Measurements from ENCODE around the gene DDB1.

The DDB1 gene

DNA sequence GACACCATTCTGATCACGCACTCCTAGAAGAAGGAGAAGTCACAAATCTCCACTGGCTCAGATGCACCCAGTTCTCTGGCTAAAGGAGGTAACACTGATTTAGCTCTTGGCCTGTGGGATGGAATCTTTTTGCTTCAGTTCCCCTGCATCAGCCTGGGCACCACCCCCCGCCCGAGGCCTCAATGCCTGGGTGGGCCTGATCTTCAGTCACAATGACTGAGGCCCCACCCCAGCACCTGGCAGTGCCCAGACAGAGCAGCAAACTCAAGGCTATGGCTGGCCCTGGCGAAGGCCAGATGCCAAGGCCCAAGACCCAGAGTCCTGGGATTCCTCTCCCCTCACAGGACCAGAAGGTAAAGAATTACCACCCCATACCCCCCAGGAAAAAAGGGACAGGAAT, 23.8 kb upstream of the DDB1 start:
- DNase-seq (ENCODE audit: low spot score): no peak

DNA sequence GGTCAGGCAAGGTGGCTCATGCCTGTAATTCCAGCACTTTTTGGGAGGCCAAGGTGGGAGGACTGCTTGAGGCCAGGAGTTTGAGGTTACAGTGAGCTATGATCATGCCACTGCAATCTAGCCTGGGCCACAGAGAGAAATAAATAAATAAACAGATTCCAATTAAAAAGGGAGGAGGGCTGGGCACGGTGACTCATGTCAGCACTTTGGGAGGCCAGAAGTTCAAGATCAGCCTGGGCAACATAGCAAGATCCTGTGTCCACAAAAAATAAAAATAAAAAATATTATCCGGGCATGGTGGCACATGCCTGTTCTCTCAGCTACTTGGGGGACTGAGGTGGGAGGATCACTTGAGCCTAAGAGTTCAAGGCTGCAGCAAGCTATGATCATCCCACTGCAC, 21.3 kb upstream of the DDB1 start:
- DNase-seq (ENCODE audit: low spot score): no peak

DNA sequence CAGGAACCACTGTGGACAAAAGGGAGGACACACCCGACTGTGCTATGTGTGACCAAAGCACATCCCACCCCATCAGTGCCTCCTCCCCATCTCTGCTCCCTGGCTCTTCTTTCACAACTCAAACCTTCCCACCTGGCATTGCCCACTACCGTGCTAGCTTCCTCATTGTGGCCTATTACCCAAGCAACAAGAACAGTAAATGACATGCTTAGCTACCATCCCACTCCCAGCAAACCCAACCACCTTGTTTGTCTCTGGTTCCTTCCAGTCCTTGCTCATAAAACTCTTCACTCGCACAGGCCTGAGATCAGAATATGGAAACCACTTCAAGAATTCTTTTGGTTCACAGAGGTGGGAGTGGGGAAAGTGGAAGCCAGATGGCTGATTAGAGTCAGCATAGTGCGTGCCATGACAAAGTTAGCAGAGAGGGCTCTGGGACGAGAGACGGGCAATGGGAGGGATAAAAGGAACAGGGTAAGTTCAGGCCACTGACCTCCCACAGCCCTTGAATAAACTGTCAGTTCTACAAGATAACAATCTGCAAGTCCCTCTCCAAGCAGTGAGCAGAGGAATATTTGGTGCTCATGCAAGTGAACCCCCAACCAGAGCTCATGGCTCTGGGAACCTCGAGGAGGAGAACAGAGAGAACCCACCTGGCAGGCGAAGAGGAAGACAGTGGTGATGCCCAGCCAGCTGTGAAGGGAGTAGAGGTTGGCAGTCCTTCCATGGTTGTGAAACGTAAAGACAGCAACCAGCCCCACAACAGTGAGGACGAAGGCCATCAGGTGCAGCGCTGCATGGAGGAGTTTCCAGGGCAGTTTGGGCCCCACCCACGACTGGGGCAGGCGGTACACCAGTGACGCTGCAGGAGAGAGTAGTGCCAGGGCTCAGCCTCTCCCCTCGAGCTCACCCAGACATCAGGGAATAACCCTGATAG, 20.5 kb upstream of the DDB1 start:
- no peak for DNase-seq (ENCODE audit: low spot score)

DNA sequence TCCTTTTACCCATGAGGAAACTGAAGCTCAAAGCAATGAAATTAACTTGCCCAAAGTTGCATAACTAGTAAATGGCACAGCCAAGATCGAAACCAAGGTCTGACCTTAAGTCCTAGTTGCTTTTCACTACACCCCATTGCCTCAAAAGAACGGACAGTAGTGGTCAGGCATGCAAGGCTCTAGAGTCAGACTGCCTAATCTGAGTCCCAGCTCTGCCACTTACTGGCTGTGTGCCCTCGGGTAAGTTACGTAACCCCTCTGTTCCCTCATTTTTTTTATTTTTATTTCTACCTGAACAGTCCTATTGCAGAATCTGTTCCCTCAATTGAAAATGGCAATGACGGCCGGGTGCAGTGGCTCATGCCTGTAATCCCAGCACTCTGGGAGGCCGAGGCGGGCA, 19.1 kb upstream of the DDB1 start:
- DNase-seq (ENCODE audit: low spot score): no peak

DNA sequence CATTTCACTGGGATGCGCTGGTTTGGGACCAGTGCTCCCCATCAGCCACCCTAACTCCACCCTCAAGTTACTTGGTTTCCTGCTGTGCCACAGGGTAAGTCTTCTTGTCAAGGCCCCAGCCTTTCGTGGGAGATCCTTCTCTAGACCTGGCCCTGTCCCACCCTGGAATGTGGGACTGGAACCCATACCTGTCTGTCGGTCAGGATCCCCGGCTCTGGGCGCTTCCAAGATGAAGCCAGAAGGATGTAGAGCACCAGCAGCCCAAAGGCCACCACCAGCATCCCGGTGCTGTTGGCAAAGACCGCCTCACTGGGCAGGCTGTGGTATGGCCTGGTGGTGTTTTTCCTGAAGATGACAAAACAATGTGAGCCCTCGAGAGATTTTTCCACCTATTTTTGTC, 17.9 kb upstream of the DDB1 start:
- DNase-seq (ENCODE audit: low spot score): no peak

DNA sequence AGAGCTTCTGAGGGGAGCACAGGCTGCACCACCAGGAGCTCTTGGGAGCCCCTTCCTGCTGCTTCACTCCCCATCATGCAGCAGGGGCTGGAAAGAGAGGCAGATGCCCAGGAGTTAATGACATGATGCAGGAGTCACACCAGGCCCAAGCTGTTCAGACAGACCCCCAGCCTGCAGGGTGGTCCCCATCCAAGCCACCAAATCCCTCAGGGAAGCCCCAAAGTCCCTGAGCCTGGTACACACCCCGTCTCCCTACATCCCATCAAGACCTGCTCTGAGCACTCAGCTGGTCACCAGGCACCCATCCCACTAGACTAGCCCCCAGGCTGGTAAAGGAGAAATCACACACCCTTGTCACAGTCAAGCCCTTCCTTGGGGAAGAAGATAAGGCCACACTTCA, 17.4 kb upstream of the DDB1 start:
- DNase-seq (ENCODE audit: low spot score): no peak

DNA sequence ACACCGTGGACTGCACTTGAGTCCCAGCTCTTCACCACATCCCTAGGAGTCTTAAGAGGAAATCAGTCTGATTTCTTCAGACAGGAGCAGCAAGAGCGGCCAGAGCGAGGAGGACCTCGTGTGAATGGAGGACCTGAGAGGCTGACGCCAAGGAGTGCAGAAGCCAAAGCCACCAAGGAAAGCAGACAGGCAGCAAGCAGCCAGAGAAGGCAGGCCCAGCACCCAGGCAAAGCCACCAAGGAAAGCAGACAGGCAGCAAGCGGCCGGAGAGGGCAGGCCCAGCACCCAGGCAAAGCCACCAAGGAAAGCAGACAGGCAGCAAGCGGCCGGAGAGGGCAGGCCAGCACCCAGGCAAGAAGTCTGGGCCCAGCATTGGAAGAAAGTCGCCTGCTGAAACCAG, 17.0 kb upstream of the DDB1 start:
- no peak for DNase-seq (ENCODE audit: low spot score)

DNA sequence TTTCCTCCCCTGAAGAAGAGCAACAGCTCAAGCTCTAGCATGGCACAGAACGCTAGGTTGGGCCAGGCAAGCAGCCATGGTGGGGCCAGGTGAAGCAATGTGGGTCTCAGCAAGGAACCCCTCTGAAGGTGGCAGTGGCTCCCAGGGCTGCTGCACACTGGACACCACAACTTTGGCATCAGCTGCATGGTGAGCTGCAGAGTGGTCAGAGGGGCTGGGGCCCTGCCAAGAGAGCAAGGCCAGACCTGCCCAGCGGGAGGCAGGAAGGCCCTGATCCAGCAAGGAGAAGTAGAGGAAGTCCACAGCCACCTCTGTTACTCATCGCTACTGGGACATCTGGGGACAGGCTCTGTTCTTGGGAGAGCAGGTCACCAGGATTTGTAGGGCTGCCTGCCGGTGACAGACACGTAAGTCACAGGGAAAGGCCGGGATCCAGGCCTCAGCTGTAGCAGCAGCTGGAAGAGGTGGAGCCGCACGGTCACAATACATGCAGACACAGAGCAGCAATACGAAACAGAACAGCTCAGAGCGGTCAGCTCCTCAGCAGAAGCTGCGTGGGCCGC, 16.4 kb upstream of the DDB1 start:
- no peak for DNase-seq (ENCODE audit: low spot score)

DNA sequence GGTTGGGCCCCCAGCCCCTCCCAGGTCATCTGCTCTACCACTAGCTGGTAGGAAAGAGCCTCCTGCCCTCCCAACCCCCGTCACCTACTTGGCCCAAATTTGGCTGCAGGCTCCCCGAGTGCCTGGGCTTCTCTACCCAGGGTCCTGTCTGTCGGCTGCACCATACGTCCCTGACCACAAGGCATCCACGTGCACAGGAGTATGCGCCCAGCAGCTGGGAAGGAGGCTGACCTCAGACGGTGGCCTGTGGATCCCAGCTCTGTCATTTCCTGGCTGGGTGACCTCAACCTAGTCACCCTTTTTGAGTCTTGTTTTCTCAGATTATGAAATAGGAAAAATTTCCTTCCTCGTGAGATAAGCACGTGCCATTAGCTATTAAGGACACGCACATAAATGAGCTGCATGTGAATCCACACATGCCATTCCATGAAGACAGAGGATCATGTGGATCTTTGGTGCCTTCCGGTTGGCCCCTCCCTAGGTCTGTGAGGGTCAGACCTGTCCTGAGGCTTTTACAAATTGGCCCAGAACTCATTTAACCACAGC, 15.1 kb upstream of the DDB1 start:
- DNase-seq (ENCODE audit: low spot score): no peak

DNA sequence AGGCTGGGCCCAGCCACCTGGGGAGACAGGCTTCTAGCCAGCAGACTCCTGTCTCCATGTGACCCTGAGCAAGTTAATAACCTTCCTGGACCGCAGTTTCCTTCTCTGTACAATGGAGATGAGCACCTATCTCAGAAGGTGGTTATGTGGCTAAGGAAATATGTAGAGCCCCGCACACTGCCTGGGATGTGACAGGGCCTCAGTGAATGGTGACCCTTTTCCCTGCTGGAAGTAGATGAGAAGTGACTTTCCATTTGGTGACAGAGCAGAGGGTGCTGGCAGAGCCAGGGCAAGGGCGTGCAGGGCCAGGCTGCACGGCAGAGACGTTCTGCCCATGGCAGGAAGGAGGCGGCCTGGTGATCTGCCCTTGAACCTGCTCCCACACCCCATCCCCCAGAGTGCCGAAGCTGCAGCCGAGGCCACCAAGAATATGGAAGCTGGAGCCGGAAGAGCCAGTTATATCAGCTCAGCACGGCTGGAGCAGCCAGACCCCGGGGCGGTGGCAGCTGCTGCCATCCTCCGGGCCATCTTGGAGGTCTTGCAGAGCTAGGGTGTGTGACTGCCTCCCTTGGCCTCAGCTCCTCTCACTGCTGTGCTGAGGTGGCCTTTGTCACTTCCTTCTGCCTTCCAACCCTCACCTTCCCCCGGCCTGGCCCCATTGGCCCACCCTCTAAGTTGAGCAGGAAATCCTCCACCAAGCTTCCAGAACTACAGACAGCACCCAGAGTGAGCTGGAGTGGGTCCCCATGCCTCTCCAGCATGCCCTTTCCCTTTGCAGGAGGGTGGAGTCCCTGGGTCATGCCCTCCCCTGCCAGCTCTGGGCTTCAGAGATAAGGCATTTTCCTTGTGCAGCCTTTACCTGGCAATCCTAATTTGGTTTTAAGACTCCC, 13.3 kb upstream of the DDB1 start:
- DNase-seq (ENCODE audit: low spot score): no peak

DNA sequence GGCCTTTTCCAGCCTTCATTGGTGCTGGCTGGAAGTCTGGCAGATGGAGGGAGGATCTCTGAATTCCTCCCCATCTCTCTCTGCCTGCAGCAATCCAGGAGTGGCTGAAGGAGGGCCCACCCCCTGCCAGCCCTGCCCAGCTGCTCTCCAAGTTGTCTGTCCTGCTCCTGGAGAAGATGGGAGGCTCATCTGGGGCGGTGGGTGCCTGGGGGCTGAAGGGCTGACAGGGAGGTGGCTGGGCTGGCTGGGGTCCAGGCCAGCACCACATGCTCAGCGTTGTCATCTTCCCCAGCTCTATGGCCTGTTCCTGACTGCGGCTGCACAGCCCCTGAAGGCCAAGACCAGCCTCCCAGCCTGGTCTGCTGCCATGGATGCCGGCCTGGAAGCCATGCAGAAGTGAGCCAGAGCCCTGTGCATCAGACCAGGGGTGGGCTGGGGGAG, 12.3 kb upstream of the DDB1 start:
- no peak for DNase-seq (ENCODE audit: low spot score)

DNA sequence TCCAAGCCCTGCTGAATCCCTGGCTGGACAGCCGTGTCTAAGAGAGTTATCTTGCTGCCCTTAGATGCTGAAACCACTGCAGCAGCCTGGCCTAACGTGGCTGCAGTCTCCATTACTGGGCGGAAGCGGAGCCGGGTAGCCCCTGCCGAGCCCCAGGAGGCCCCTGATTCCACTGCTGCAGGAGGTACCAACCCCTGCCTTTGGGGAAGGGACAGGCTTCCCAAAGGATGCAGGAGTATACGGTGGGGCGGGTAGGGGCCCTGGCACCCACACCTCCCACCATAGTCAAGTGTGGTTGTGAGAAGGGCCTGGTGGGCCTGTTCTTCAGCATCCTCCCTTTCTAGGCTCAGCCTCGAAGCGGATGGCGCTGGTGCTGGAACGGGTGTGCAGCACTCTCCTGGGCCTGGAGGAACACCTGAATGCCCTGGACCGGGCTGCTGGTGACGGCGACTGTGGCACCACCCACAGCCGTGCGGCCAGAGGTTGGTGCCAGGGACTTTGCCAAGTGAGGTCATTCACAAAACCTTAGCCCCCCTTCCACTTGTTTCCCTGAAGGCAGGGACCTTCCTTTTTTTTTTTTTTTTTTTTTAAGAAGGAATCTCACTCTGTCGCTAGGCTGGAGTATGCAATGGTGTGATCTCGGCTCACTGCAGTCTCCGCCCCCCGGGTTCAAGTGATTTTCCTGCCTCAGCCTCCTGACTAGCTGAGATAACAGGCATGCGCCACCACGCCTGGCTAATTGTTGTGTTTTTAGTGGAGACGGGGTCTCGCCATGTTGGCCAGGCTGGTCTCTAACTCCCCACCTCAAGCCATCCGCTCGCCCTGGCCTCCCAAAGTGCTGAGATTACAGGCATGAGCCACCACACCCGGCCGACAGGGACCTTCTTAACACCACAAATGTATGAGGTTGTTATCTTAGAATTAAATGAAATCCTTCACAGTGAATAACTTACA, 11.2 kb upstream of the DDB1 start:
- no peak for DNase-seq (ENCODE audit: low spot score)

DNA sequence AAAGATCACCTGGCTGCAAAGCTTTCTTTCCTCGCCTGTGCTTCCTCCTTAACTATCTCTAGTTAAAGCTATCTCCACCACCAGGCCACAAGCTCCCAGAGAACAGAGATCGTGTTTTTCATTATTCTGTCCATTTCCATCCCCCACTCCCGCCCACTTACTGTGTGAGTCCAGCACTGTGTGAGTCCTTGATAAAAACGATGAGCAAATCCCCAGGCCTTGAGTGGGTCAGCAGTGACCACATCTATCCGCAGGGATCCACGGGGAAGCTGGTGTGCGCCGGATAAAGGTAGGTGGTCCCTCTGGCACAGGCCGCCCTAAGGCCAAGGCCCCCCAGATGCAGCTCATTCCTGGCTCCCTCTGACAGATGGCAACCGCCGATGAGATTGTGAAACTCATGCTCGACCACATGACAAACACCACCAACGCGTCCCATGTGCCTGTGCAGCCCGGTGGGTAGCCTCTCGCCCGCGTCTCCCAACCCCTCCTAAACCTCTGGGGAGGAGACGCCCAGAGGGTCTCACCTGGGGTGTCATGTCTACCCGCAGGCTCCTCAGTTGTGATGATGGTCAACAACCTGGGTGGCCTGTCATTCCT, 9.4 kb upstream of the DDB1 start:
- DNase-seq (ENCODE audit: low spot score): no peak

DNA sequence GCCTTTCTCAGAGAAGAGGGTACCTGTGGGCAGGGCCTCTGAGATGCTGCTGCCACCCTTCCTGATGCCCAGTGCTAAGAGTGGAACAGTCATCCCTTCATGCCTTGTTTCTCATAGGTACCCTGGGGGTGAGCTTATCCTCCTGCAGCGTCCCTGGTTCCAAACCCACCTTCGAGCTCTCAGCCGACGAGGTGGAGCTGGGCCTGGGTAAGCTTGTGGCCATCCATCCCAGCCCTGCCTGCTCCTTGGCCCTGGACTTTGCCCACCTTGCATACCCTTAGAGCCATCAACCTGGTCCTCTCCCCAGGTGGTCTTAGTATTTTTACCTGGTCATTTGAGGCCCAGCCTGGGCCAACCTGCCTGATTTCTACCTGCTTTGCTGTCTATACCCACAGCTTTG, 8.8 kb upstream of the DDB1 start:
- no peak for DNase-seq (ENCODE audit: low spot score)

DNA sequence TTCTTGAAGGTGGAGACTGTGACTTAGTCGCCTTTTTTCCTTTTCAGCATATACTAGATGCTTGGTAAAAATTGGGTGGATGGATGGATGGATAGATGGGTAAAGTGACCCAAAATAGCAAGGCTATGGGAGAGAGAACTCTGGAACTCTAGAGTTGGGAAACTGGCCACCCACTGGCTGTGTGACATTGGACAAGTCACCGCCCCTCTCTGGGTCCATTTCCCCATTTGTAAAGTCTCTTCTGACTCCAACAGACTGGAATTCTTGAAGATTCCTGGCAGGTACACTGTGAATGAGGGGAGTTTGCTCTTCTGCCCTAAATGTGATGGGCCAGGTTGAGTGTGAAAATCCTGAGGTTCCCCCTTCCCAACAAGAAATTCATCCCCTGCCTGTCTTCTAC, 8.1 kb upstream of the DDB1 start:
- no peak for DNase-seq (ENCODE audit: low spot score)

DNA sequence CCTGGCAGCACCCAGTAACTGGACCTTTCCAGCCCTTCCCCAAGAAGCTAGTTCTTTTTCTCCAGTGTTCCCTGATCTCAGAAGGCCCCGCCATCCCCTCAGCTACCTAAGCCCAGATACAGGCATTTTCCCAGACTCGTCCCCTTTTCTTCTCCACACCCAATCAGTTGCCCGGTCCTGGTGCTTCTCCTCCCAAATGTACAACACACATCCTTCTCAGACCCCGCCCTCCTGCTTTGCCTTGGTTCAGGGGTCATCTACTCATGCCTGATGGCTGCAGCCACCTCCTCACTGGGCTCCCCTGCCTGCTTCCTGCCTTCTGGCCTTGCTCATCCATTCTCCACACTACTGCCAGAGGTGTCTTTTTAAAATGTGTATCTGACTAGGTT, 6.6 kb upstream of the DDB1 start:
- peak; percentile 14 for DNase-seq (ENCODE audit: low spot score)

DNA sequence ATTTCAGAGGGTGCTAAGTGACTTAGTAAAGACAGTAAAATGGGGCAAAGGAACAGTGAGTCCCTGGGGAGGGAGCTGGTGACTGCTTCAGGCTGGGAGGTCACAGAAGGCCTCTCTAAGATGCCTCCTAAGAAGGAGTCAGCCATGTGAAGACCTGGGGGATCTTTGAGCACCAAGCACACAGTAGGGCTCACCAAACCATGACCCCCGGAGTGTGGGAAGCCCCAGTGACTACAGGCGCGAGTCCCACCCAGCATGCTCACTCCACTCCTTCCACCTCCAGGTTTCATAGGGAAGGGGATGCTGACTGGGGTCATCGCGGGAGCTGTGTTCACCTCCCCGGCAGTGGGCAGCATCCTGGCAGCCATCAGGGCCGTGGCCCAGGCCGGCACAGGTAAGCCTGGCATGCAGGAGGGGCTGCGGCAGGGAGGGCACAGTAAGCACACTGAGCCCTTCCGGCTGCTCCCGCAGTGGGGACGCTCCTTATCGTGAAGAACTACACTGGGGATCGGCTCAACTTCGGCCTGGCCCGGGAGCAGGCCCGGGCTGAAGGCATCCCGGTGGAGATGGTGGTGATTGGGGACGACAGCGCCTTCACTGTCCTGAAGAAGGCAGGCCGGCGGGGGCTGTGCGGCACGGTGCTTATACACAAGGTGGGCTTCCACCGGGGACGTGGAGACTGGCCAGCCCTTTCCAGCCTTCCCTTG, 6.0 kb upstream of the DDB1 start:
- peak; percentile 13 for DNase-seq (ENCODE audit: low spot score)

DNA sequence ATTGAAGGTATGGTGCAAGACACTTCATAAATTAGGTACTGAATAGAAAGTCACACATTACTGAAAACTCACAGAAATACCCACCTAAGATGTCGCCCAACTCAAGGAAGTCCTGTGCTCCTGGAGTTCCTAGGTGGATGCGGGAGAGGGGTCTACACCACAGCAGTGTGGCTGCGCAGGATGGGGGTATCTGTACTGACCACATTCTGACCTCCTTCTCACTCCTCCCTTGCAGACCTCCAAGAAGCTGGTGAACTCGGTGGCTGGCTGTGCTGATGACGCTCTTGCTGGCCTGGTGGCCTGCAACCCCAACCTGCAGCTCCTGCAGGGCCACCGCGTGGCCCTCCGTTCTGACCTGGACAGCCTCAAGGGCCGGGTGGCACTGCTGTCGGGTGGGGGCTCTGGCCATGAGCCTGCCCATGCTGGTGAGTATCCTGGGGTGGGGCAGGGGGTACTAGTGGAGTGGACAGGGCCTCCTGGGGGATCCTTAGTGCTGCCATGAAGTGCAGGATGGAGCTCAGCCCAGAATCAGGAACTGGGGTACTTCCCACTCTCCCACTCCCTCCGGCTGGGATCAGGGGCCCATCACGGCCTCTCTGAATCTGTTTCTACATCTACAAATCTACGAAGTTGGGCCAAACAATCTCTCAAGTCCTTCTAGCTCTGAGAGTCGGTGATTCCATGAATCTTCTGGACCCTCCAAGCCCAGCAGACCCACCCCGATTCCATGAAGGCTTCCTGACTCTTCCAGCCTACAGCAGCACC, 5.0 kb upstream of the DDB1 start:
- DNase-seq (ENCODE audit: low spot score): no peak

DNA sequence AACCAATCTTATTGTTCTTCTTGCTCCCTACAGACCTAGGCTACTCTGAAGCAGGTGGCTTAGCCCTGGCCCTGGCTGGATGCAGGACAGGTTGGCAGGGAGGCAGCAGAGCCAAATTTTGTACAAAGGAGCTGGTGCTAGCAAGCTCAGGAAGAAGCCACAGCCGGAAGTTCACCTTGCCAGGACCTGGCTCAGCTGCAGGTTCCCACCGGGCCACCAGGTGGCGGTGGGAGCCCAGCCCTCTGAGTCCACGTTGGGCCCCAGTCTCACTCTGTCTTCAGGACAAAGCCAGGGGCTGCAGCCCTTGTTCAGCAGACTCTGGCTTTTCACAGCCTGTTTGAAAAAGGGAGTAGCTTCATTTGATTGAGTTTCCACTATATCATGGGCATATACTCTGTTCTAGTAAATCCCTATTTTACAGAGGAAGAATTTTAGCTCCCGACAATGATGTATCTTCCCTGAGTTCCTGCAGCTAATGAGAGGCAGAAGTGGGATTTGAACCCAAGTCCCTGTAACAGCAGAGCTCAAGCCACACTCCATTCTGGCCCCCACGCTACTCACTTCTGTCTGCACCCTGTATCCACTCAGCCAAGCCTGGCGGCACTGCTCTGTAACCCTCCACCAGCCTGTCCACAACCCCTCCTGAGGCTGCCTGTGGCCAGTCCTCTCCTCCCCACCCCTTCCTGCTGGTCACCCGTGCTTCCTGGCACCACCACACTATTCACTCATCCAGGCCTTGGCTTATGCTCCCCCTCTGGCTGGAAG, 3.4 kb upstream of the DDB1 start:
- DNase-seq (ENCODE audit: low spot score): peak; percentile 99
